Activated B cell treated with CpG ODN at 0.5 μM for 24 hours (primary cell): Measurements from ENCODE around the gene LDB3. TPM values are rescaled to one million over a fixed set of nuclear protein-coding genes. Genes with fewer than 3 reads are reported as not detected.

Experiments
- ATAC-seq: fragments of 200-7000 bp; cut with Tn5 transposase; one replicate; pipeline ENCODE4 v1.10.0; 2021; ENCODE audit warnings: low read depth, mild to moderate bottlenecking, moderate library complexity
- CTCF ChIA-PET: fragments of 350-600 bp; sonication (Branson Sonifier 250); formaldehyde crosslinking; loops from one replicate; lab custom pipeline; 2021; ENCODE audit warnings: antibody characterized with exemption; lab: Charles Lee
- POLR2A ChIA-PET: fragments of 350-600 bp; sonication (Branson Sonifier 250); formaldehyde crosslinking; loops from one replicate; lab custom pipeline; 2021; ENCODE audit warnings: antibody characterized with exemption; lab: Charles Lee
- DNase-seq: peaks from one replicate; pipeline ENCODE4 v3.0.0; 2022
- H3K27ac Mint-ChIP-seq: one replicate; pipeline ENCODE4 v1.8.0; 2020; ENCODE audit warnings: mixed read lengths
- H3K27me3 Mint-ChIP-seq: one replicate; pipeline ENCODE4 v1.8.0; 2021; ENCODE audit warnings: mixed read lengths
- H3K36me3 Mint-ChIP-seq: one replicate; pipeline ENCODE4 v1.8.0; 2021; ENCODE audit warnings: low read depth, mixed read lengths
- H3K4me1 Mint-ChIP-seq: one replicate; pipeline ENCODE4 v1.8.0; 2021; ENCODE audit warnings: mixed read lengths
- H3K4me3 Mint-ChIP-seq: one replicate; pipeline ENCODE4 v1.8.0; 2020; ENCODE audit warnings: mild to moderate bottlenecking, mixed read lengths
- H3K9me3 Mint-ChIP-seq: one replicate; pipeline ENCODE4 v1.8.0; 2020; ENCODE audit warnings: mixed read lengths
- intact Hi-C: fragments of 100-400 bp; cut with micrococcal nuclease; formaldehyde crosslinking; loops from one replicate; pipeline ENCODE4 v1.15.1; 2024
- total RNA-seq: library from RNA; stranded (reverse); gene quantifications from 2 replicates; pipeline ENCODE4 v1.2.3, GENCODE V29; 2022
- TF ChIP-seq, protein P1 (sequence below): fragments of 200-600 bp; IDR thresholded peaks from one replicate; pipeline ENCODE4 v1.8.0; 2022; ENCODE audit warnings: antibody characterized with exemption, mild to moderate bottlenecking

LDB3 gene
- total RNA-seq, 1 donor from 2014 or later = not detected

DNA sequence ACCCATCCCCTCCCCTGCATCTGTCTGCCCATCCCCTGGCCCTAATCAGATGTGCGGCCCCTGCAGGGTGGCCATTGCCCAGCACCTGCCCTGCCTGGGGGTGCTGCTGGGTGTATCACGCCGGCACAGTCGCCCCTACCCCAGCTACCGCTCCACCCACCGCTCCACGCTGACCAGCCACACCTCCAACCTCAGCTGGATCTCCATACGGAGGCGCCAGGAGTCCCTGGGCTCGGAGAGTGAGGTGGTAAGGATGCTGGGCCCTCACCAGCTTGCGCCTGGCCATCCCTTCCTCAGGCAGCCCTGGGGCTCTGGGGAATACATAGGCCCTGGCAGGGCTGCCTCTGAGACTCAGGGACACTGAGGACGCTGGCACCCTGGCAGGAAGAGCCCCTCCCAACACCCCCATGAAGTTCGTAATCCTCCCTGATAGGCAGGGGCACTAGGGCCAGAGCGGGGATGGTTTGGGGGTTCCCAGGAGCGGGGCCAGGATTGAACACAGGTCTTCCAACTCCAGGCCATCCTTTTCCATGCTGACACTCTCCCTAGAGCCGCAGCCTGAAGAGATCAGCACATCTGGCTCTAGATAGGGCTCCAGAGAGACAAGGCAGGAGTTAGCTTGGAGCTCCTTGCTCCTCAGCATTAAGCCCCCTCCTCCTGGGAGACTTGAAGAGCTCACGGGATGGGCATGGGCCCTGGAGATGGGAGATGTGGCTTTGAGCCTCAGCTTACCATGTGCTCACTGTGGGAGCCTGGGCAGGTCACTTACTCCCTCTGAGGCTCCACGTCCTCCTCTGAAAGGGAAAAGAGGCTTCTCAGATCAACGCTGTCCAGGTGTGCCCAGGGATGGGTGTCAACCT lies 5.9 kb upstream of the LDB3 start:
- no peak for ATAC-seq
- no peak for DNase-seq
- Mint-ChIP-seq H3K36me3 (no peaks in the 10 kb centered on the region), H3K9me3 (no peaks in the 10 kb centered on the region), H3K27ac (no peak overlapping the region), H3K4me1 (no peaks in the 10 kb centered on the region), H3K27me3 (peaks cover 2% of the 10 kb centered on the region), H3K4me3 (no peak overlapping the region)
- CTCF ChIA-PET = no interaction called here
- TF ChIP-seq, protein P1, sequence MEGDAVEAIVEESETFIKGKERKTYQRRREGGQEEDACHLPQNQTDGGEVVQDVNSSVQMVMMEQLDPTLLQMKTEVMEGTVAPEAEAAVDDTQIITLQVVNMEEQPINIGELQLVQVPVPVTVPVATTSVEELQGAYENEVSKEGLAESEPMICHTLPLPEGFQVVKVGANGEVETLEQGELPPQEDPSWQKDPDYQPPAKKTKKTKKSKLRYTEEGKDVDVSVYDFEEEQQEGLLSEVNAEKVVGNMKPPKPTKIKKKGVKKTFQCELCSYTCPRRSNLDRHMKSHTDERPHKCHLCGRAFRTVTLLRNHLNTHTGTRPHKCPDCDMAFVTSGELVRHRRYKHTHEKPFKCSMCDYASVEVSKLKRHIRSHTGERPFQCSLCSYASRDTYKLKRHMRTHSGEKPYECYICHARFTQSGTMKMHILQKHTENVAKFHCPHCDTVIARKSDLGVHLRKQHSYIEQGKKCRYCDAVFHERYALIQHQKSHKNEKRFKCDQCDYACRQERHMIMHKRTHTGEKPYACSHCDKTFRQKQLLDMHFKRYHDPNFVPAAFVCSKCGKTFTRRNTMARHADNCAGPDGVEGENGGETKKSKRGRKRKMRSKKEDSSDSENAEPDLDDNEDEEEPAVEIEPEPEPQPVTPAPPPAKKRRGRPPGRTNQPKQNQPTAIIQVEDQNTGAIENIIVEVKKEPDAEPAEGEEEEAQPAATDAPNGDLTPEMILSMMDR = no peak
- POLR2A ChIA-PET = no interaction called here
- intact Hi-C loops = no loop called here

- peaks cover 3% of the 10 kb centered on the region for H3K27me3 Mint-ChIP-seq
- intact Hi-C loops = no loop called here
- H3K9me3 Mint-ChIP-seq = no peaks in the 10 kb centered on the region
- ATAC-seq = no peak
- ChIA-PET POLR2A (no interaction called here), CTCF (no interaction called here)
- no peak overlapping the region for H3K27ac Mint-ChIP-seq
- DNase-seq = no peak
- H3K36me3 Mint-ChIP-seq = no peaks in the 10 kb centered on the region
- peaks cover 1% of the 10 kb centered on the region for H3K4me1 Mint-ChIP-seq
- TF ChIP-seq, protein P1 = no peak
- H3K4me3 Mint-ChIP-seq = no peak overlapping the region
These were observed 5.3 kb upstream of the LDB3 start for GRCh38 chr10:86663046-86663345.

DNA sequence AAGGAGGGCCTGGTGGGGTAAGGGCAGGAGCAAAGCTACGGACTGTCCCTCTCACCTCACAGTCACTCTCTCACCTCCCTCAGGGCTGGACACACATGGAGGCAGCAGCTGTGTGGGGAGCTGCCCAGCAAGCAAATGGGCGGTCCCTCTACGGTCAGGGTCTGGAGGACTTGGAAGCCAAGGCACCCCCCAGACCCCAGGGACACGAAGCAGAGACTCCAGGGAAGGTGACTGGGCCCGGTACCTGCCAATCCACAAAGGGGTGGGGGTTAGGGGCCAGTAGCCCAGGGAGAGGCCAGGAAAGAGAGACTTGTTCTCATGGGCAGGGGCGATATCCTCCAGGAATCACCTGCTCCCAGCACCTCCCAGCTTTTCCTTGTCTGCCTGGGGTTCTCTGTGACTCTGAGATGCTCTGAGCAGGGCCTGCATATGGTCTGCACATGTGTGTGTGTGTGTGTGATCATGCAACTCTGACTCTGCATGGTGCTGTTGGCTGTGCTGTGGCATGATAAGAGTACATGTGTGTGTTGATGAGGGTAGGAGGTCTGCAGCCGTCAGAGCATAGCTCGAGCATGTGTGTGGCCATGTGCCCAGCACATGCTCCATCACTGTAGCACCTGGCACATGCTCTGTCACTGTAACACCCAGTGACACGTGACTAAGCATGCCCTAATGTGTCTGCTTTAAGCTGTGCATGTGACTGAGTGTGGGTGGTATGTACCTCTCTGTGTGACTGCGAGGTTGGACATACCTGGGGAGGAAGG lies 4.6 kb upstream of the LDB3 start:
- intact Hi-C loops = no loop called here
- TF ChIP-seq, protein P1 = no peak
- Mint-ChIP-seq H3K27me3 (peaks cover 4% of the 10 kb centered on the region), H3K36me3 (no peaks in the 10 kb centered on the region), H3K27ac (no peak overlapping the region), H3K9me3 (no peaks in the 10 kb centered on the region), H3K4me1 (peaks cover 4% of the 10 kb centered on the region), H3K4me3 (no peak overlapping the region)
- ChIA-PET CTCF (no interaction called here), POLR2A (no interaction called here)
- DNase-seq = no peak
- ATAC-seq = no peak

- Mint-ChIP-seq H3K9me3 (no peaks in the 10 kb centered on the region), H3K4me3 (no peak overlapping the region), H3K4me1 (peaks cover 7% of the 10 kb centered on the region), H3K27me3 (peaks cover 4% of the 10 kb centered on the region), H3K27ac (no peak overlapping the region), H3K36me3 (no peaks in the 10 kb centered on the region)
- TF ChIP-seq, protein P1 = no peak
- DNase-seq (no peak), ATAC-seq (no peak)
- intact Hi-C loops = no loop called here
- POLR2A ChIA-PET = no interaction called here
- CTCF ChIA-PET = no interaction called here
These were observed 3.7 kb upstream of the LDB3 start for GRCh38 chr10:86664341-86665217.

- Mint-ChIP-seq H3K4me3 (no peak overlapping the region), H3K9me3 (no peaks in the 10 kb centered on the region), H3K27me3 (peaks cover 4% of the 10 kb centered on the region), H3K4me1 (peaks cover 7% of the 10 kb centered on the region), H3K27ac (no peak overlapping the region), H3K36me3 (no peaks in the 10 kb centered on the region)
- CTCF ChIA-PET = no interaction called here
- DNase-seq (no peak), ATAC-seq (no peak)
- intact Hi-C loops = no loop called here
- TF ChIP-seq, protein P1 = no peak
- POLR2A ChIA-PET = no interaction called here
These were observed 3.1 kb upstream of the LDB3 start for GRCh38 chr10:86665218-86665607.
